Measurements from ENCODE around the gene LENG9.

GRCh38 chr19:54429545-54430227 is 33.9 kb downstream of the LENG9 start:
- TF ChIP-seq, protein P1, sequence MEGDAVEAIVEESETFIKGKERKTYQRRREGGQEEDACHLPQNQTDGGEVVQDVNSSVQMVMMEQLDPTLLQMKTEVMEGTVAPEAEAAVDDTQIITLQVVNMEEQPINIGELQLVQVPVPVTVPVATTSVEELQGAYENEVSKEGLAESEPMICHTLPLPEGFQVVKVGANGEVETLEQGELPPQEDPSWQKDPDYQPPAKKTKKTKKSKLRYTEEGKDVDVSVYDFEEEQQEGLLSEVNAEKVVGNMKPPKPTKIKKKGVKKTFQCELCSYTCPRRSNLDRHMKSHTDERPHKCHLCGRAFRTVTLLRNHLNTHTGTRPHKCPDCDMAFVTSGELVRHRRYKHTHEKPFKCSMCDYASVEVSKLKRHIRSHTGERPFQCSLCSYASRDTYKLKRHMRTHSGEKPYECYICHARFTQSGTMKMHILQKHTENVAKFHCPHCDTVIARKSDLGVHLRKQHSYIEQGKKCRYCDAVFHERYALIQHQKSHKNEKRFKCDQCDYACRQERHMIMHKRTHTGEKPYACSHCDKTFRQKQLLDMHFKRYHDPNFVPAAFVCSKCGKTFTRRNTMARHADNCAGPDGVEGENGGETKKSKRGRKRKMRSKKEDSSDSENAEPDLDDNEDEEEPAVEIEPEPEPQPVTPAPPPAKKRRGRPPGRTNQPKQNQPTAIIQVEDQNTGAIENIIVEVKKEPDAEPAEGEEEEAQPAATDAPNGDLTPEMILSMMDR (IDR thresholded peaks at IDR 0.05; ENCODE audit: low read length), result no peak
- no peak for TF ChIP-seq EZH2phosphoT487 (IDR thresholded peaks at IDR 0.05; ENCODE audit: low read length)

Data from MM.1S (cell line).